Psoas muscle (tissue), 8 donors: ENCODE data around the gene DDX41. TPM values are rescaled to one million over a fixed set of nuclear protein-coding genes. Genes with fewer than 3 reads are reported as not detected.

ENCODE experiments used
- ATAC-seq, 4 donors: fragments of 200-7000 bp; cut with Tn5 transposase; one replicate each; pipeline ENCODE4 v1.9.1; 2020; ENCODE audit warnings: moderate library complexity in 3 of 4, mild to moderate bottlenecking in 2 of 4
- DNase-seq, 2 donors: peaks; one replicate each; pipeline ENCODE4 v3.0.0-alpha.2; 2020
- H3K27ac ChIP-seq: fragments of 200-600 bp; one replicate; pipeline ENCODE4 v1.8.0; 2022
- H3K27me3 ChIP-seq, 3 donors: fragments of 200-600 bp in 1 of 3; one replicate each; pipeline versions ENCODE4 v1.6.1 to v1.8.0; 2013 to 2022; ENCODE audit warnings: low read length in 2 of 3, mild to moderate bottlenecking in 2 of 3, moderate library complexity in 1 of 3; ENCODE audit not compliant: insufficient read depth in 3 of 3
- H3K36me3 ChIP-seq, 2 donors: fragments of 200-600 bp in 1 of 2; one replicate each; pipeline versions ENCODE4 v1.6.1 to v1.8.0; 2013 to 2022; ENCODE audit warnings: low read depth in 1 of 2, mild to moderate bottlenecking in 1 of 2, moderate library complexity in 1 of 2; ENCODE audit not compliant: insufficient read depth in 1 of 2
- H3K4me1 ChIP-seq: fragments of 200-600 bp; one replicate; pipeline ENCODE4 v1.8.0; 2022
- H3K4me3 ChIP-seq: fragments of 200-600 bp; one replicate; pipeline ENCODE4 v1.8.0; 2022; ENCODE audit warnings: mild to moderate bottlenecking
- H3K9me3 ChIP-seq: fragments of 200-600 bp; one replicate; pipeline ENCODE4 v1.8.0; 2022
- CTCF ChIP-seq: fragments of 200-600 bp; IDR thresholded peaks from one replicate; pipeline ENCODE4 v1.8.0; 2022; ENCODE audit warnings: antibody characterized with exemption
- WGBS, 3 donors: extraction: QIAGEN DNeasy Blood & Tissue Kit; methylation state at CpG; one replicate each; pipeline versions ENCODE4 v1.1.6 to v1.1.7; 2013; 5-methylcytosine and 5-hydroxymethylcytosine counted together
- intact Hi-C, 2 donors: fragments of 100-400 bp; cut with DNase I; formaldehyde crosslinking; loops; one replicate each; pipeline versions ENCODE4 v1.11.0 to v1.14.2; 2022
- polyA plus RNA-seq, 3 donors: library from polyadenylated mRNA; stranded (reverse); fragments of 200-250 nt; gene quantifications; one replicate each; pipeline ENCODE4 v1.2.3, GENCODE V29; 2013
- total RNA-seq, 4 donors: library from RNA; stranded (reverse); fragmentation: NEBNext Ultra II Directional in 2 of 4; extraction: Animal tissue kit (Norgen Biotek cat#: 25700) in 2 of 4; gene quantifications; one replicate each; pipeline versions ENCODE4 v1.2.1 to v1.2.4, GENCODE V29; 2021 to 2023
- donor health status: healthy with polysubstance abuse.
- donor health status: DM: no; HTN: no; CAD: no; lungs with moderate emphysema.
- donor health status: Bipolar disorder and iron deficiency.
- donor health status: healthy.
- donor health status: DM: yes; HTN: yes; CAD: no.
- donor health status: DM: no; HTN: no; CAD: no.
- donor health status: DM: no; HTN: no; CAD: no.
- donor health status: DM: yes; HTN: yes; CAD: no.

Gene DDX41
- total and polyA plus RNA-seq, 7 donors: 37.2 to 71.6 (median 41.0) TPM

GRCh38 chr5:177504086-177505056 is 12.4 kb downstream of the DDX41 start:
- Histone ChIP-seq H3K4me3 (no peak overlapping the region), H3K36me3 (peaks cover 0 to 8% of the 10 kb centered on the region in 2 donors), H3K4me1 (no peaks in the 10 kb centered on the region), H3K9me3 (no peaks in the 10 kb centered on the region), H3K27ac (no peak overlapping the region), H3K27me3 (no peaks in the 10 kb centered on the region)
- WGBS, 3 donors: 88 to 89% (median 89%) methylated on average over 41 to 47 of the region's 47 CpGs
- TF ChIP-seq CTCF: no peak
- ATAC-seq (no peak), DNase-seq (no peak)
- intact Hi-C loops: loop anchor here in 1 of 2 donors (5.0 kb wide), 2 partner anchors 97 to 112 kb away; partner anchors contain the start of gene F12

- no peak for DNase-seq
- no peaks in the 10 kb centered on the region for H3K9me3 ChIP-seq
- H3K27ac ChIP-seq: no peak overlapping the region
- ATAC-seq: no peak
- 87 to 90% (median 89%) methylated on average over 24 of the region's 24 CpGs for WGBS, 3 donors
- no peaks in the 10 kb centered on the region for H3K27me3 ChIP-seq
- intact Hi-C loops: loop anchor here in 1 of 2 donors (5.0 kb wide), 2 partner anchors 96 to 111 kb away; partner anchors contain the start of gene F12
- H3K4me3 ChIP-seq: no peak overlapping the region
- H3K4me1 ChIP-seq: no peaks in the 10 kb centered on the region
- H3K36me3 ChIP-seq: peaks cover 0 to 8% of the 10 kb centered on the region in 2 donors
- no peak for TF ChIP-seq CTCF
Measured at GRCh38 chr5:177503351-177504085, 13.2 kb downstream of the DDX41 start.

- Histone ChIP-seq H3K9me3 (no peaks in the 10 kb centered on the region), H3K36me3 (peaks cover 0 to 8% of the 10 kb centered on the region in 2 donors), H3K4me1 (no peaks in the 10 kb centered on the region), H3K27me3 (no peaks in the 10 kb centered on the region), H3K4me3 (no peak overlapping the region), H3K27ac (no peak overlapping the region)
- ATAC-seq (no peak), DNase-seq (no peak)
- WGBS, 3 donors: 79 to 85% (median 83%) methylated on average over 16 of the region's 16 CpGs
- no peak for TF ChIP-seq CTCF
- intact Hi-C loops: loop anchor here in 1 of 2 donors (5.0 kb wide), 2 partner anchors 96 to 111 kb away; partner anchors contain the start of gene F12
Measured at GRCh38 chr5:177502886-177503285, 13.9 kb downstream of the DDX41 start.

- intact Hi-C loops: loop anchor here (2.0 to 5.0 kb wide), 4 partner anchors 47 to 111 kb away; partner anchors contain the start of gene F12 (in 1 of the 2)
- ATAC-seq: no peak
- WGBS, 3 donors: 62 to 72% (median 67%) methylated on average over 9 of the region's 9 CpGs
- no peak overlapping the region for H3K27ac ChIP-seq
- no peak overlapping the region for H3K4me3 ChIP-seq
- no peak for DNase-seq
- H3K36me3 ChIP-seq: peaks cover 0 to 8% of the 10 kb centered on the region in 2 donors
- H3K27me3 ChIP-seq: no peaks in the 10 kb centered on the region
- H3K9me3 ChIP-seq: no peaks in the 10 kb centered on the region
- no peaks in the 10 kb centered on the region for H3K4me1 ChIP-seq
- TF ChIP-seq CTCF: no peak
Measured at GRCh38 chr5:177501874-177502678, 14.7 kb downstream of the DDX41 start.
